GM19397 (cell line): ENCODE results near the gene ENSA.
"Not testable (repeated sequence)": the region's sequence is repeated elsewhere in the genome, so short reads cannot be mapped to it uniquely, and the experiment has no call there.

ENCODE experiments used
- ATAC-seq: cut with Tn5 transposase; IDR thresholded peaks from one replicate; pipeline ENCODE4 v1.9.1; 2021; ENCODE audit warnings: mild to moderate bottlenecking, moderate library complexity; ENCODE audit not compliant: unreplicated experiment

ENSA gene

DNA sequence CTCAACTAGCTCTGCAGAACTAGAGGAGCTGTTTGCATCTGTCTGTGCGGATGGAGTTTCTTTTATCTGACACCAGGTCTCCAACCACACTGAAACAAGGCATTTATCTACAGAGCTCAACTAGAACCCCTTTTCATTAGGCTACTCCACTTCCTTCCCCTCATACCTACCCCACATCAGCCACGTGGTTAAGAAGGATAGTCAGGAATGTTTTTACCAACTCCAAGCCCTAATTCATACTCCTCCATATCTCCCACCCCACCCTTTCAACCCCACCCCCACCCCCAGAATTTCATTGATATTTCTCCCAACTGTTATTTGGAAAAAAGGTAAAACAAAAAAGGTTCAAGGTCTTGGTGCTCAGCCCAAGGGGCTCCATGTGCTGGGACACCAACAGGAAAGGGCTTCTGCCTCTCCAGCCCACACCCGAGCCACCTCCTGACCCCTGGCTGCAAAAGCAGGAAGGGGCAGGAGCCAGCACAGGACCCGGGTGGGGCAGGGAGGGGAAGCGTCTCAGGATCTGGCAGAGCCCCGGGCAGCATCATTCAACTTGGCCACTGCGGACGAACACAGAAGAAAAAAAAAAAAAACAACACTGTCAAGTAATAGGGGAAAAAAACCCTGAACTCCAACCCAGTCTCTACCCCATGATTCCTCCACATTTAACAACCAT lies 7.0 kb downstream of the ENSA start:
- no peak for ATAC-seq

DNA sequence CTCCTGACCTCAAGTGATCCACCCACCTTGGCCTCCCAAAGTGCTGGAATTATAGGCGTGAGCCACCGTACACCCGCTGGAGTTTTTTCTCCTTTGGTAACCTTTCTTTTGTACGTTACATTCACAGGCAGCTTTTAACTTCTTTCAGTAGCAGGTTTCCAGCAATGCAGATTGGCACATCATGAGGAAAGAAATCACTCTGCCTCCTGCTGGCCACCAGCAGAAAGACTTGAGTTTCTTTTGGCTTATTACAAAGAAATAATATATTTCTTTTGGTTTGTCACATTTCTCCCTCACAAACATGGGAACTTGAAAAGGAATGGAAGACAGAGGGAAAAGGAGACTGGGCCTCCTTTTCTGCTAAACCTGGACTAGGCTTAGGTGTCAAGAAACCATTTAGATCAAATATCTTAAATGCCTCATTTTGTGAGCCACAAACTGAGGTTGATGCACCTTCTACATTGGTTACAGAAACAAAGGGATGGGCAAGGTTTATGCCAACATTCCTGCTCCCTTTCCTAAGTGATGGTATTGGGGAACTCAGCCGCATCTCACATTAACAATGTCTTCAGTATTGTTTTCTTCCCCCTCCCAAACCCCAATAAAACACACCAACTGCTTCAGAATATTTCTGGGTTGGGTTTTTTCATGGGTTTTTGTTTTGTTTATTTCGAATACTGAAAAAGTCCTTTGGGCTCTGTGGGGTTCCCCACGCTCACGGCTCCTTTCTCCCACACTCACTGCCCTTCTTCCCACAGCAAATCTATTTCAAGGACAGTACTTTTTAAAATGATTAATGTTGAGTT lies 7.7 kb downstream of the ENSA start:
- no peak for ATAC-seq

DNA sequence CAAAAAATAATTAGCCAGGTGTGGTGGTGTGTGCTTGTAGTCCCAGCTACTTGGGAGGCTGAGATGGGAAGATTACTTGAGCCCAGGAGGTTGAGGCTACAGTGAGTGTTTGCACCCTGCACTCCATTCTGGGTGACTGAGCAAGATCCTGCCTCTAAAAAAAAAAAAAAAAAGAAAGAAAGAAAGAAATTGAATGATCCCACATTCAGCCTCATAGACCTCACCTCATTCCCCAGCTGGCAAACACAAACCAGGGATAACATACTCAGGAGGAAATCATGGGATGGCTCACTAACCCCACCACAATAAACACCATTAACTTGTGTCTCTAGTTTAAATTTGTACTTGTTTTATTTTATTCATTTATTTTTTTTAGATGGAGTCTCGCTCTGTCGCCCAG lies 8.5 kb downstream of the ENSA start:
- ATAC-seq, result no peak

DNA sequence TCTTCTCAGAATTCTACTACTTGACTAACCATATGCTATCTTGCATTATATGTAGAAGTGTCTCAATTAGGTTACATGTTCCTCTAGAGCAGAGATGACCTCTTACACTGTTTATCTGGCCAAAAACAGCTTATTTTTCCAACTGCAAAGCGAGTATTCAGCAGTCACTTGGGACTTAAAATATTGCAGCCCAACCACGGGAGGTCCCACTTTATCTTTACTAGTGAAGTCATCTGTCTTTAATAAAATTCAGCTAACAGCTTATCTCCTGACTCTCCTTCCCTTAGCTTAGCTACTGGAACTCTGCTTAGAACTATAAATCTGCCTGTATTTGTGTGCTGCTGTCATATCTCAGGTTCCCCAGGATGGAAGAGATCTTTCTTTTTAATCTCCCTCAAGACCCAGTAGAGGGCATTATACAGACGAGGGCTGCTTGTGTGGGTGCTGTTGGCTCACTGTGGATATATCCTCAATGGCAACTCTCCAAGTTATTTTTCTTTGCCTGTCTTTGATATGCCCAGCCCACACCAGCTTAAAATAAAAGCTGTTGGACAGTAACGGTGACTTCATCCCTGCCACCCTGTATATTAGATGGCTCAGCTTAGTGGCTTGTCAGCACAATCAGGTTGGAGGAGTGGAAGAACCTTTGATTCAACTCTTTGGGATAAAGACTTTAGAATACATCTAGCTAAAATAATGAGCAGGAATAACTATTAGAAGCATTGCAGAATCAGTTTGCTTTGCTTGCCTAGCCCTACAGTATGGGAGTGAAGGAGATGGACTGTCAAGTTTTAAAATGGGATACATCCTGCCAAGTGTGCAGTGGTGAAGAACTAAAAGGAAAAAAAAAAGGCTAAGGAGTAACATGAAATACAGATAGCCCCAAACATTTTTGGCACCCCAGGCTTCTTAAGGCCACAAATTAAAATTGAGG lies 9.6 kb downstream of the ENSA start:
- no peak for ATAC-seq

DNA sequence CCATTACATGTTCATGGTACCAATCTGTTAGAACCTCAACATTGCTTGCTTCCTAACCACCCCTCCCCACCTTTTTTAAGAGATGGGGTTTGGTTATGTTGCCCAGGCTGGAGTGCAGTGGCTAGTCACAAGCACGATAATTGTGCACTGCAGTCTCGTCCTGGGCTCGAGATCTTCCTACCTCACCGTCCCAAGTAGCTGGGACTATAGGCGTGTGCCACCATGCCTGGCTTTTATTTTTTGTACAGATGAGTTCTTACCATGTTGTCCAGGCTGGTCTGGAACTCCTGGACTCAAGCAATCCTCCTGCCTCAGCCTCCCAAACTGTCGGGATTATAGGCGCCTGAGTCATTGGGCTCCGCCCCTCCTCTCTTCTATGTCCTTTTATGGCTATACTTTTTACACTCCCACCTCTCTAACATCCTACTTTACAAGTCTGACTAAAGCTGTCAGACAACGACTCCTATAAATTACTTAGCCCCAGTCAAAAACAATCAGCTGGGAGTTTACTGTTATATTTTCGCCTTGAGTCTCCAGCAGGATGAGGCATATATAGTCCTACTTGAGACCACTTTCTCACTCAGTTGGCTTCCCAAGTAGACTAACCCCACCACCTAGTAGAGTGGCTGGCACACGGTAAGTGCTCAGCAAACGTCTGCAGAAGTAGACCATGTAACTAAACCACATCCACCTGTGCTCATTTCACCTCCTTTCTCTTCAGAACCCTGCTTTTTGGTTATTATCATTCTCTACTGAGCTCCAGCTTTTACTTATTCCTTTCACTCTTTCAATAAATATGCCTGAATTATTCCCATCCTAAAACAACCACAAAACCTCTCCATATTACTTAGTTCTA lies 13.8 kb downstream of the ENSA start:
- no peak for ATAC-seq

DNA sequence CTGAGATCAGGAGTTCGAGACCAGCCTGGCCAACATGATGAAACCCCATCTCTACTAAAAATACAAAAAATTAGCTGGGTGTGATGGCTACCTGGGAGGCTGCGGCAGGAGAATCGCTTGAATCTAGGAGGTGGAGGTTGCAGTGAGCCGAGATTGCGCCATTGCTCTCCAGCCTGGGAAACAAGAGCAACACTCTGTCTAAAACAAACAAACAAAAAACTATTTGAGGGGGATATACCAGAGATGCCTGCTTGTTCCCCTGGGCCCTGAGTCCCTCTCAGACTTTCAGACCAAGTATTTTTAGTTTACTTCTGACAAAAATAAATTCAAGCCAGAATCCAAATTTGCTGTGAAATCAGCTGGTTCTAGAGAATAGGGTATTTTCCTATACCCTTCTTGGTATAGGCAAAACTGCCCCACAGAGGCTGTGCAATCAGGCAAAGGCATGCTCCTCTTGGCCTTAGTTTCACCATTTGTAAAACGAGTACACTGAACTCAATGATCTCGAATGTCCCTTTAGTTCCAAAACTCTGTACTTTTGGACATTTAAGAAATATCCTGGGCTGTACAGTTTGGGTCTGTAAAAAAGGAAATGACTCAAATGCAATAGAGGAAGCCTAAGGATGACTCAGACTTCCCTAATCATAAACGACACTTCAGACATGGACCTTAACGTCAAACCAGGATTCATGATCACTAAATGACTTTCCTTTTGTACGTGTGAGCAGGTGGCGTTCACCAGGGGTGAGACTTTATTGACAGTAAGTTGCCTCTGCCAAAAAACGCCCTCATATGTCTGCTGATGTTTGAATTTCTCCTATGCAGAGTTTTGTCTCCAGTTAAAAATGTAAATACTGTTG lies 16.1 kb downstream of the ENSA start:
- ATAC-seq, result no peak

DNA sequence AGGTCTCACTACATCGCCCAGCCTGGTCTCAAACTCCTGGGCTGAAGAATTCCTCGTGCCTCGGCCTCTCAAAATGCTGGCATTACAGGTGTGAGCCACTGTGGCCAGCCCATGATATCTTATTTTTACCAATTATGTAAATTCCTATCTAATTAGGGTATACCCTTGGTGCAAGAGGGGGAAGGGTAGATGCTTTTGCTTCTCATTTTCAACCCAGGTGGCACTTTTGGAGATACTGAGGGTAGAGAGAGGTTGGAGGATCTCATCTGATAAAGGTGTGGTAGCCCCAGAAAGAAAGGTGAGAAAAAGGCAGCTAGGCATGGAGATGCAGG lies 17.4 kb downstream of the ENSA start:
- no peak for ATAC-seq

DNA sequence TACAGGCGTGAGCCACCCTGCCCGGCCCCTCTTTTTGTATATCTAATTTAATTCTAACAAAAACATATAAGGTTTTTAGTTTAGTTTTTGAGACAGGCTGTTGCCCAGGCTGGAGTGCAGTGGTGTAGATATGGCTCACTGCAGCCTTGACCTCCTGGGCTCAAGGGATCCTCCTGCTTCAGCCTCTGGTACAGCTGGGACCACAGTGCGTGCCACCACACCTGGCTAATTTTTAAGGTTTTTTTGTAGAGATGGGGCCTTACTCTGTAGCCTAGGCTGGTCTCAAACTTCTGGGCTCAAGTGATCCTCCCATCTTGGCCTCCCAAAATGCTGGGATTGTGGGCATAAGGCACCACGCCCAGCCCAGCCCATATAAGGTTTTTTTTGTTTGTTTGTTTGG lies 18.8 kb downstream of the ENSA start:
- ATAC-seq, result no peak

DNA sequence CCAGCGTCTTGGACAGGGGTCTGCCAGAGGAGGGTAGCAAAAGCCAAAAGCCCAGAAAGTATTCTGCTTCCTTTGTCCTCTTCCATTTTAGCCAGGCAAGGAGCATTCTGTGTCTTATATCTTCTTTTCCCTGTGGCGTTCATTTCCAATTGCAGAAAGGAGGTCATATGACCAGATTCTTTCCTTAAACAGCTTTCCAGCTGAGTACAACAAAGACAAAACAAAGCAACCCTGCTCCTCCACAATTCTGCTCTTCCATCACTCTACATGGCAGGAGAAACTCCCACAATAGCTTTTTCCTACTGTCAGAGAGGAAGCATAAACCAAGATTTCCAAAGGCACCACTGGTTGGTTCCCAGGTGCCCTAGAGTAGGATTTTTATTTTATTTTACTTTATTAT lies 19.7 kb downstream of the ENSA start:
- no peak for ATAC-seq

DNA sequence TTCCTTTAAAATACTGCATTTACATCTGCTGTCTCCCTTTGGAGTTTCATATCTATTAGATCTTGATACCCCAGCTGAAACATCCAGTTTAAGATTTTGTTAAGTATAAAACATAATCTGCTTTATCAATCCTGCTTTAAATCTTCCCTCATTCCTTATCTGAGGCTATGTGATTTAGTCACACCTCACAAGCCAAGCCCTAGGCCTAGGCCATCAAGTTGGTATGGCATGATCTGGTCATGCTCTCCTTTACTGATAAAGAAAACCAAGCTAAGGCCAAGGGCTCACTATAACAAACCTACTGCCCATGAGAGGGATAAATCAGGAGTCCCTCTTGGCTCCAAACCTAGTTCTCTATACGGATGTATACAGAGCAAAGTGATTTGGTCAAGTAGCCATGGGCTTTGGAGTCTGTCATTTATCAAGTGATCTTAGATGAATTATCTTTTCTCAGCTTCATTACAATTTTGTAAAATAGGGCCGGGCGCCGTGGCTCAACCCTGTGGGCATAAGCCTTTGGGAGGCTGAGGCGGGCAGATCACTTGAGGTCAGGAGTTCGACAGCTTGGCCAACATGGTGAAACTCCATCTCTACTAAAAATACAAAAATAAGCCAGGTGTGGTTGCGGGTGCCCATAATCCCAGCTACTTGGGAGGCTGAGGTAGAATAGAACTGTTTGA lies 22.8 kb downstream of the ENSA start:
- no peak for ATAC-seq

DNA sequence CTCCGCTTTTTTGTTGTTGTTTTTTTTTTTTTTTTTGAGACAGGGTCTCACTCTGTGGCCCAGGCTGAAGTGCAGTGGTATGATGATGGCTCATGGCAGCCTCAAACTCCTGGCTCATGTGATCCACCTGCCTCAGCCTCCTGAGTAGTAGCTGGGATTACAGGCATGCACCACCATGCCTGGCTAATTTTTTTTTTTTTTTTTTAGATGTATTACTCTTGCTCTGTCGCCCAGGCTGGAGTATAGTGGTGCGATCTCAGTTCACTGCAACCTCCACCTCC lies 24.0 kb downstream of the ENSA start:
- not testable (repeated sequence) for ATAC-seq

DNA sequence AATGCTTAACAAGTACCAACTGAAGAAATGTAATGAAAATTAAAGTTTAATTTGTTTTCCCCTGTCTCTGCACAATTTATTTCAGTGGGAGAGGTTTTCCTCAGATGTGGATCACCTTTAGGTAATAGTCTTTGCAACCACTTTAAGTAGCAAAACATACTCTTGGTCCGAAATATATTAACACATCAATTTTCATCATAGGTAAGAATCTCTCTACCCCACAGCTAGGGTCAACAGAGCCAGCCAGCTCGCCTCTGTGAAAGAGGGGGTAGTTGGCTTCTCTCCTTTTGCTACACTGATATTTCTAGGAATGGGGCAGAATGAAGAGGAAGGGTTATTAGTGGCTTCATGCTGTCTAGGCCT lies 25.2 kb downstream of the ENSA start:
- ATAC-seq, result no peak

DNA sequence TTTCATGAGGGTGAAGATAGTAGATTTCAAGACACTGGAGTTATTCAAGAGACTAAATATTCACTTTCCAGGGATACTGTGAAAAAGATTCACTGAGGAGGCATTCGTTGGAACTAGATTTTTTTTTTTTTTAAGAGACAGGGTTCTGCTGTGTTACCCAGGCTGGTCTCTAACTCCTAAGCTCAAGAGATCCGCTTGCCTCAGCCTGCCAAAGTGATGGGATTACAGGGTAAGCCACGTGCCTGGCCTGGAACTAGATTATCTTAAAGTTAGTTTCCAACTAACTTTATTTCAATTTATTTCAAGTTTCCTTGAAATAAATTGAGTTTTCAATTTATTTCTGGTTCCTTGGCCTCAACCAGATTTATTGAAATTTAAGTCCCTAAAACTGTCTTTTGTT lies 25.7 kb downstream of the ENSA start:
- ATAC-seq, result no peak

DNA sequence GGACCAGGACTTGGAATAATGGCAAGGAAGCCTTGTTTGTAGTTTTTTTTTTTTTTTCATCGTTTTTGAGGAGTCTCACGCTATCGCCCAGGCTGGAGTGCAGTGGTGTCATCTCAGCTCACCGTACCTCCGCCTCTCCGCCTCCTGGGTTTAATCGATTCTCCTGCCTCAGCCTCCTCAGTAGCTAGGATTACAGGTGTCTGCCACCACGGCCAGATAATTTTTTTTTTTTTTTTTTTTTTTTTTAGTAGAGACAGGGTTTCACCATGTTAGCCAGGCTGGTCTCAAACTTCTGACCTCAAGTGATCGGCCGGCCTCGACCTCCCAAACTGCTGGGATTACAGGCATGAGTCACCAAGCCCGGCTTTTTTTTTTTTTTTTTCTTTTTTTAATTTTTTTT lies 27.0 kb downstream of the ENSA start:
- ATAC-seq, result not testable (repeated sequence)

DNA sequence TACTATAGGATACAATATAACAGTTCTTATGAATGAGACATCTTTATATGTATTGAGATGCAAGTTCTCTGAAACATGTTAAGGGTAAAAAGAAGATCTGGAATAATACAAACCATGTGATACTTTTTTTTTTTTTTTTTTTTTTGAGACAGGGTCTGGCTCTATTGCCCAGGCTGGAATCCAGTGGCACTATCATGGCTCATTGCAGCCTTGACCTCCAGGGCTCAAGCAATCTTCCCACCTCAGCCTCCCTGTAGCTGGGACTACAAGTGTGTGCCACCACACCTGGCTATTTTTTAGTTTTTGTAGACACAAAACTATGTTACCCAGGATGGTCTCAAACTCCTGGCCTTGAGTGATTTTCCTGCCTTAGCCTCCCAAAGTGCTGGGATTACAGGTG lies 27.9 kb downstream of the ENSA start:
- ATAC-seq, result no peak

DNA sequence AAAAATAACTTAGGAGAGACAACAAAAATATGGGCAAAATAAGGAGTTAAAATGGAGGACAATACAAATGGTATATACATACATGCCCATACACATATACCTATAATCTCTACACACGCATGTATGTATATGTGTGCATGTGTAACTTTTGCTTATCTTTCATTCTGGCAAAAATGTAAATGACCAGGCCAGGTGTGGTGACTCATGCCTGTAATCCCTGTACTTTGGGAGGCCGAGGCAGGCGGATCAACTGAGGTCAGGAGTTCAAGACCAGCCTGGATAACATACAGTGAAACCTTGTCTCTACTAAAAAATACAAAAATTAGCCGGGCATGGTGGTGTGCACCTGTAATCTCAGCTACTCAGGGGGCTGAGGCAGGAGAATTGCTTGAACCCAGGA lies 31.1 kb downstream of the ENSA start:
- ATAC-seq, result not testable (repeated sequence)

DNA sequence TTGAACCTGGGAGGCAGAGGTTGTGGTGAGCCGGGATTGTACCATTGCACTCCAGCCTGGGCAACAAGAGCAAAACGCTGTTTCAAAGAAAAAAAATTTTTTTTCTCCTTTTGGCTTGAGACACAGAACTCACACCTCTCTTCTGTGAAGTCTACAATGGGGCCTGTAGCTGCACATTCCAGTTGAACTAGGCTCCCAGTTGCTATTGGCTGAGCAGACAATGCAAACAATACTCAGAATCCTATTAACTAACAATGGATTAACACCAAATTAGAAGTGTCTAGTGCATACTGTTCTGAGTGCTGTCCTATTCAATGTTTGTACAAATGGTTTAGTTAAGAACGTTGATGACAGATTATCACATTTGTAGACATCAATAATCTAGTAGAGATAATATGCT lies 32.4 kb downstream of the ENSA start:
- no peak for ATAC-seq

DNA sequence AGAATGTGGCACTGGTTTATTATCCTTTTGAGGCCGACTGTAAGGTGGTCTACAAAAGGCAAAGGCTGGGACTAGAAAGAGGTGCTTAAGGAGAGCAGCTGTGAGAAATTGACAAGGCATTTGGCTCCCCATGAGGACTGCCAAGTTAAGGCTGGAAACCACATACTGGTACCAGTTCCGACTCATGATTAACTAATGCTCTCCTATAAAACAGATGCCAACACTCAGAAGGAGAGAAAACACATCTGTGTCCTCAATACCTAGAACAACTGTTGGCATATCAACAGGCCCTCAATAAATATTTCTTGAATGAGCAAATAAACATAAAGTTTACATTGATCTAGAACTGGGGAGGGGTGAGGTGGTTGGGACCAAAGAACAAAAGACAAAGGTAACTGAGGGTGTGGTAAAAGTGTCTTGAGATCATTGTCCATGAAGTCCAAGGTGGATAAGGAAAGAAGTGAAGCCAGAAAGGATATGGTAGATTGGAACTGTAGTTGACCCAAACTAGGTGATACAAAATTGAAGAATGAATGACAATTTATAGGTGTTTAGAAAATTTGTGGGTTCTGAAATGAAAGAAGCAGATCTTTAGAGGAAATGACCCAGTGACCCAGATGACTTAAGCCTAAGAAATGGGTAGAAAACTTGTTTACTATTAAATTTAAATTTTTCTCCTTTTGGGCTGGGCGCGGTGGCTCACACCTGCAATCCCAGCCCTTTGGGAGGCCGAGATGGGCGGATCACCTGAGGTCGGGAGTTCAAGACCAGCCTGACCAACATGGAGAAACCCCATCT lies 33.1 kb downstream of the ENSA start:
- no peak for ATAC-seq

DNA sequence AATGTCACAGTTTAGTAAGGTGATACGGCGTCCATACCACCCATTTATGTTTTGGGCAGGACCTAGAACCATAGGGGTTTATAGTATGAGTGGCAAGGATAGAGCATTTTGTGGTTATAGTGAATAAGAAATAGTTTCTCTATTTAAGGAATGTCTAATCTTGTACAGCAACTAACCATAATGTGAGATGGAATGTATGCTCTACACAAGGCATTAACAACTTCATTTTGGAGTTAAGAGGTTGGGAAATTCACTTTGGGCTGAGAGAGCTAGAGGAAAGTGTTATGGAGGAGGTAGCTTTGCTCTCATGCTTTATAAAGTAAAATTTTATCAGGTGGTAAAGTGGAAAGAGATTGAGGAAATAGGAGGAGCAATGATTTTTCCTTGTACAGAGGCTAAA lies 47.0 kb downstream of the ENSA start:
- no peak for ATAC-seq
